GM12865 (cell line): Measurements from ENCODE around the gene SIL1.
"Not testable (repeated sequence)": the region's sequence is repeated elsewhere in the genome, so short reads cannot be mapped to it uniquely, and the experiment has no call there.

Source experiments
- DNase-seq: peaks from one replicate; pipeline ENCODE4 v3.0.0; 2010; ENCODE audit warnings: low read depth
- H3K4me3 ChIP-seq: 2 replicates; pipeline ENCODE4 v1.5.1; 2011; ENCODE audit warnings: mild to moderate bottlenecking, low read depth, low read length, control low read depth
- TF ChIP-seq, protein P1 (sequence below): IDR thresholded peaks from 2 replicates; pipeline ENCODE4 v1.5.1; 2011; ENCODE audit warnings: low read length, control low read depth, low read depth, inconsistent platforms; ENCODE audit not compliant: insufficient read depth; ENCODE audit errors: missing control alignments

The SIL1 gene

DNA sequence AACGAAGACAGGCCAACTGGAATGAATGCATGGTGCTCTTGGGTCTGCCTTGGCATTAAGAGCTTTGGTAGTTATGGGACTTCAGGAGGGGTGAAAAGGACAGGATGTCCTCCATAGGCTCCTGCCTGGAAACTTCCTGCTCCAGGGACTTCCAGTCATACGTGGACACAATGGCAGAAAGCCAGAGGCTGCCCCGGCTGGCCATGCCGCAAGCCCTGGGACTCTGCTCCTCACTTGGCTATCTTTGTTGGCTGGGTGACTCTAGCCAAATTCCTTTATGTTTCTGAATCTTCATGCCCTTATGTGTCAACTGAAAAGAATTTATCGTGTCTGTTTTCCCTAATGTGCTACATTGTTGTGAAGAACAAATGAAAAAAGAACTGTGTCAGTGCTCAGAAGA lies 136.9 kb downstream of the SIL1 start:
- no peak for DNase-seq
- TF ChIP-seq, protein P1, sequence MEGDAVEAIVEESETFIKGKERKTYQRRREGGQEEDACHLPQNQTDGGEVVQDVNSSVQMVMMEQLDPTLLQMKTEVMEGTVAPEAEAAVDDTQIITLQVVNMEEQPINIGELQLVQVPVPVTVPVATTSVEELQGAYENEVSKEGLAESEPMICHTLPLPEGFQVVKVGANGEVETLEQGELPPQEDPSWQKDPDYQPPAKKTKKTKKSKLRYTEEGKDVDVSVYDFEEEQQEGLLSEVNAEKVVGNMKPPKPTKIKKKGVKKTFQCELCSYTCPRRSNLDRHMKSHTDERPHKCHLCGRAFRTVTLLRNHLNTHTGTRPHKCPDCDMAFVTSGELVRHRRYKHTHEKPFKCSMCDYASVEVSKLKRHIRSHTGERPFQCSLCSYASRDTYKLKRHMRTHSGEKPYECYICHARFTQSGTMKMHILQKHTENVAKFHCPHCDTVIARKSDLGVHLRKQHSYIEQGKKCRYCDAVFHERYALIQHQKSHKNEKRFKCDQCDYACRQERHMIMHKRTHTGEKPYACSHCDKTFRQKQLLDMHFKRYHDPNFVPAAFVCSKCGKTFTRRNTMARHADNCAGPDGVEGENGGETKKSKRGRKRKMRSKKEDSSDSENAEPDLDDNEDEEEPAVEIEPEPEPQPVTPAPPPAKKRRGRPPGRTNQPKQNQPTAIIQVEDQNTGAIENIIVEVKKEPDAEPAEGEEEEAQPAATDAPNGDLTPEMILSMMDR: no peak
- H3K4me3 ChIP-seq: no peak overlapping the region

DNA sequence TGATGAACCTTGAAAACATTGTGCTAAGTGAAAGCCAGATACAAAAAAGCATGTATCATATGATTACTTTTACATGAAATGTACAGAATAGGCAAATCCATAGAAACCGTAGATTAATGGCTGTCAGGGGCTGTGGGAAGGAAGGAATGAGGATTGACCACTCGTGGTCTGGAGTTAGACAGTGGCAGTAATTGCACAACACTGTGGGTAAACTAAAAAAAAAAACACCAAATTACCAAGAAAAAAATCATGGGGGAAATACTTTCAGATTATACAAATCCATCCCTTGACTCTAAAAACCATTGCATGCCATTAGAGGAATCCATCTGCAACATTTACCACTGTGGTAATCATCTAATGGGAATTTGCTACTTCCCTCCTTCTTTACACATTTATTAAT lies 140.0 kb downstream of the SIL1 start:
- no peak overlapping the region for H3K4me3 ChIP-seq
- no peak for DNase-seq
- TF ChIP-seq, protein P1: no peak

DNA sequence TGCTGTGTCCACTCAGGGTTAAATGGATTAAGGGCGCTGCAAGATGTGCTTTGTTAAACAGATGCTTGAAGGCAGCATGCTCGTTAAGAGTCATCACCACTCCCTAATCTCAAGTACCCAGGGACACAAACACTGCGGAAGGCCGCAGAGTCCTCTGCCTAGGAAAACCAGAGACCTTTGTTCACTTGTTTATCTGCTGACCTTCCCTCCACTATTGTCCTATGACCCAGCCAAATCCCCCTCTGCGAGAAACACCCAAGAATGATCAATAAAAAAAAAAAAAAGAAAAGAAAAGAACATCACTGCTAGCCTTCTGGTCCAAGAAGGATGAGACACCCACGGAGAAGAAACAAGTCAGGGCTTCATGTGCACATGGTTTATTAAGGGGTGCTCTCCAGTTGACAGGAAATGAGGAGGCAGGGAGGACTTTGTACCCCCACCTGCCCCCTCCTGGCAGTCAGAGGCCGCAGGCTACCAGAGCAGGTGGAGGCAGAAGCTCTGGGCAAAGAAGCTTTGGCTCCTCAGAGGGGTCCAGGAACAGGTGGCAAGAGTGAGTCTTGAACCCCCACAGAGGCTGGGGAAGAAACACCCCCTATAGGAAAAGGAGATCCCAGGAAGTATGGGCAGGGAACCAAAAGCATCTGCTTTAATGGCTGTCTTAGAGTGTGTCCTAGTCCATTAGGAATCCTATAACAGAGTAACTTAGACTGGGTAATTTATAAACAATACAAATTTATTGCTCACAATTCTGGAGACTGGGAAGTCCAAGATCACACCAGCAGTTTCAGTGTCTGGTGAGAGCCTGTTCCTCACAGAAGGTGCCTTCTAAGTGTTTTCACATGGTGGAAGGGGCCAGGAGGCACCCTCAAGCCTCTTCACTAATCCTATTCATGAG lies 140.9 kb downstream of the SIL1 start:
- H3K4me3 ChIP-seq, DNase-seq: not testable (repeated sequence)

DNA sequence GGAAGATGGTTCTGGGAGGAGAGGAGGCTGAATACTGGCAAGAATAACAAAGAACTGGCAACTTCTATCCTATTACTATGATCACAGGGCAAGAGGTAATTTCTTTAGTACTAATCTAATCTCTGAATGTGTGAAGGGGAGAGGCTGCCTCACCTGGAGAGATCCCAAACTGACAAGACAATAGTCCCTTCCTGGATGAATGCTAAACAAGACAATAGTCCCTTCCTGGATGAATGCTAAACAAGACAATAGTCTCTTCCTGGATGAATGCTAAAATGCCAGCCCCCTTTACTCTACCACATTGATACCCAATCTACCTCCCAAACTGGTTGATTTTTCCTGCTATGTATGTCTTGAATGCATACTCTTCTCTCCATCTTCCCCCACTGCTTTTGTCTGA lies 145.2 kb downstream of the SIL1 start:
- TF ChIP-seq, protein P1: no peak
- H3K4me3 ChIP-seq: no peak overlapping the region
- no peak for DNase-seq

DNA sequence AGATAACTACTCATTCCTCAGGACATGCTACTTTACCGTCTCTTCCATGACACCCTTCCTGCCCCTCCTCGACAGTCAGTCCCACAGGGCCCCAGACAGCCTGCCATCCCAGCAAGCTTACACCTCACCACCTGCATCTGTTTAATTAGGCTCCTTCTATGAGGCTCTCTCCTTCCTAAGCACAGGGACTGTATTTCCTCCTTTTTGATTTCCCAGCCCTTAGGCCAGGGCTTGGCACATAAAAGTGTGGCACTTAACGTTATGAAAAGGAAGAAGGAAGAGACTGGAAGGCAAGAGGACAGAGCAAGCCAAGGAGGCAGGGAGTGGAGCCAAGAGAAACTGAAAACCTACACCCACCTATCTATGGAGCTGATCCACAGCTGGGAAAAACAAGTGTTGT lies 146.8 kb downstream of the SIL1 start:
- TF ChIP-seq, protein P1: no peak
- H3K4me3 ChIP-seq: no peak overlapping the region
- DNase-seq: no peak

DNA sequence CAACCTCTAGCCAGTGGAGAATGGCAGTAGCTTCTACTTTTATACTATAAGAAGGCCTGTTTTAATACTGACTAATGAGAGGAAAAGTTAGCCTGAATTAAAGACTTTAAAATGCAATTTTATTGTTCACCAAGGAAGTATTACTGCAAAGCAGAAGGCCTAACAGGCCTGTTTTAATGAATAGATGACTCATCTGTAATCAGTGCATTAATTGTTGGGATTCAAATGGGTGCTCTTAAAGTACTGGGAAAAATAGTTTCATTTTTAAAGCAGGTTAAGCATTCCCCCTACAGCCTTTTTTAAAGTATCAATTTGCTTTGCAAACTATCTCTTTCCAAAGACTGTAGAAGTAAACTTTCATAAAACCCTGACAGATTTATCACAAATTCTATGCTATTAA lies 147.7 kb downstream of the SIL1 start:
- TF ChIP-seq, protein P1: no peak
- no peak overlapping the region for H3K4me3 ChIP-seq
- no peak for DNase-seq

DNA sequence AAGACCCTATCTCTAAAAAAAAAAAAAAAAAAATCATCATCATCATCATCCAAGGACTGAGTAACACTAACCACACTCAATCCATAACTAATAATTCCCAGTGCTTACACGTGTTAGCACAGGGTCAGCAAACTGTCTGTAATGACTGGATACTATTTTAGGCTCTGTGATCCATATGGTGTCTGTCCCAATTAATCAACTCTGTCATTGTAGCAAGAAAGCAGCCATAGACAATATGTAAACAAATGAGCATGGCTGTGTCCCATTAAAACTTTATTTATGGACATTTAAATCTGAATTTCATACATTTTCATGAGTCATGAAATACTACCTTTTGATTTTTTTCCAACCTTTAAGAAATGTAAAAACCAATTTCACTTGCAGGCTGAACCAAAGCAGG lies 148.4 kb downstream of the SIL1 start:
- H3K4me3 ChIP-seq: no peak overlapping the region
- TF ChIP-seq, protein P1: no peak
- no peak for DNase-seq
